HepG2 (cell line): ENCODE results near the gene FGF14. TPM values are rescaled to one million over a fixed set of nuclear protein-coding genes. Genes with fewer than 3 reads are reported as not detected.

ENCODE experiments used
- ATAC-seq: fragments of 200-7000 bp; cut with Tn5 transposase; 3 replicates; pipeline ENCODE4 v1.9.1; 2020; ENCODE audit warnings: mild to moderate bottlenecking, moderate library complexity
- BruUV-seq: library from RNA; stranded (reverse); fragments of 400-500 nt; replicated peaks from 2 replicates; lab custom pipeline; 2021; lab: Mats Ljungman, UMichigan
- CTCF ChIA-PET: fragments of 300-600 bp; formaldehyde crosslinking; extraction: SDS; loops from one replicate; lab custom pipeline; 2021; ENCODE audit warnings: low total read pairs, inconsistent platforms, low intra/inter-chr PET ratio; lab: Yijun Ruan, JAX
- POLR2A ChIA-PET: fragments of 350-600 bp; sonication (Branson Sonifier 250); formaldehyde crosslinking; loops from one replicate; lab custom pipeline; 2020; ENCODE audit warnings: antibody characterized with exemption, inconsistent platforms; lab: Yijun Ruan, JAX
- DNase-seq: peaks from one replicate; pipeline ENCODE4 v3.0.0-alpha.2; 2015; ENCODE audit warnings: low spot score
- FAIRE-seq: peaks from 3 replicates; lab custom pipeline; 2011; peaks lifted over from hg19 to GRCh38; lab: Jason Lieb, UNC
- H2AFZ ChIP-seq: one replicate; pipeline ENCODE4 v1.6.1; 2011; ENCODE audit warnings: low read length, inconsistent platforms
- H3K27ac ChIP-seq: fragments of 300-600 bp; 3 replicates; pipeline ENCODE4 v1.8.0; 2011; ENCODE audit warnings: mixed run types, mild to moderate bottlenecking, mixed read lengths, low read length, inconsistent platforms; ENCODE audit not compliant: insufficient read depth; ENCODE audit errors: extremely low read length
- H3K27me3 ChIP-seq, 2 experiments: fragments of 200-600 bp in 1 of 2; 2 replicates in 1 of 2; 3 replicates in 1 of 2; pipeline versions ENCODE4 v1.6.0 to v1.8.0; 2011; ENCODE audit warnings: low read length in 2 of 2, mild to moderate bottlenecking in 2 of 2, moderate library complexity in 2 of 2, inconsistent platforms in 1 of 2; ENCODE audit not compliant: insufficient read depth in 2 of 2, control insufficient read depth in 1 of 2
- H3K36me3 ChIP-seq, 2 experiments: fragments of 200-600 bp in 1 of 2; replicated peaks in 1 of 2; 2 replicates in 1 of 2; 3 replicates in 1 of 2; pipeline versions ENCODE4 v1.5.1 to v1.8.0; 2011; ENCODE audit warnings: low read length in 2 of 2, inconsistent platforms in 1 of 2; ENCODE audit not compliant: insufficient read depth in 2 of 2, control insufficient read depth in 1 of 2
- H3K4me1 ChIP-seq: 2 replicates; pipeline ENCODE4 v1.5.1; 2012; ENCODE audit warnings: low read length, inconsistent platforms; ENCODE audit not compliant: insufficient read depth
- H3K4me2 ChIP-seq: 2 replicates; pipeline ENCODE4 v1.6.0; 2011; ENCODE audit warnings: low read depth, low read length, inconsistent platforms
- H3K4me3 ChIP-seq, 3 experiments: fragments of 200-600 bp in 1 of 3; sonication (generic), shearing (Covaris generic) in 1 of 3; replicated peaks in 1 of 3; 2 replicates each; pipeline ENCODE4 v1.5.1; 2011 to 2016; ENCODE audit warnings: low read length in 3 of 3, inconsistent platforms in 2 of 3, low read depth in 2 of 3, mild to moderate bottlenecking in 2 of 3, control low read depth in 1 of 3, mixed read lengths in 1 of 3; ENCODE audit not compliant: insufficient read depth in 1 of 3
- H3K79me2 ChIP-seq: one replicate; pipeline ENCODE4 v1.6.1; 2011; ENCODE audit warnings: low read length, inconsistent platforms; ENCODE audit not compliant: insufficient read depth
- H3K9ac ChIP-seq: 2 replicates; pipeline ENCODE4 v1.6.0; 2011; ENCODE audit warnings: mild to moderate bottlenecking, low read depth, low read length, inconsistent platforms; ENCODE audit not compliant: insufficient read depth
- H3K9me3 ChIP-seq: 2 replicates; pipeline ENCODE4 v1.5.1; 2012; ENCODE audit warnings: mild to moderate bottlenecking, low read length
- H4K20me1 ChIP-seq: 2 replicates; pipeline ENCODE4 v1.6.0; 2011; ENCODE audit warnings: inconsistent platforms, mild to moderate bottlenecking, low read length, moderate library complexity; ENCODE audit not compliant: insufficient read depth
- BCL6 ChIP-seq: IDR thresholded peaks from 2 replicates; pipeline ENCODE4 v1.6.1; 2016; ENCODE audit warnings: missing genetic modification reagents, missing compliant biosample characterization
- CBX2 ChIP-seq, 2 experiments: fragments of 200-600 bp in 1 of 2; sonication (generic); formaldehyde crosslinking in 1 of 2; IDR thresholded peaks; 2 replicates each; pipeline versions ENCODE4 v1.7.0 to v1.8.1; 2018 to 2022; ENCODE audit warnings: low read depth in 2 of 2, low read length in 1 of 2, mild to moderate bottlenecking in 1 of 2, missing genetic modification reagents in 1 of 2
- E2F1 ChIP-seq: sonication (generic); formaldehyde crosslinking; IDR thresholded peaks from 2 replicates; pipeline ENCODE4 v1.5.0; 2020; ENCODE audit warnings: missing genetic modification reagents
- ETV5 ChIP-seq: IDR thresholded peaks from 2 replicates; pipeline ENCODE4 v1.6.1; 2018; ENCODE audit warnings: missing biosample characterization, missing genetic modification reagents, inconsistent platforms, borderline replicate concordance
- GABPA ChIP-seq, 2 experiments: IDR thresholded peaks; 2 replicates each; pipeline ENCODE4 v1.6.1; 2011 to 2016; ENCODE audit warnings: low read depth in 2 of 2, low read length in 1 of 2, missing biosample characterization in 1 of 2, missing genetic modification characterization in 1 of 2
- GABPB1 ChIP-seq: IDR thresholded peaks from 2 replicates; pipeline ENCODE4 v1.6.1; 2016; ENCODE audit warnings: mild to moderate bottlenecking, missing genetic modification reagents, moderate library complexity, missing compliant biosample characterization
- HDAC1 ChIP-seq: sonication (generic); formaldehyde crosslinking; IDR thresholded peaks from 2 replicates; pipeline ENCODE4 v1.5.1; 2020; ENCODE audit warnings: mild to moderate bottlenecking, missing genetic modification reagents
- NAIF1 ChIP-seq: sonication (generic); formaldehyde crosslinking; IDR thresholded peaks from 2 replicates; pipeline ENCODE4 v1.5.0; 2020; ENCODE audit warnings: mild to moderate bottlenecking, missing genetic modification reagents, borderline replicate concordance
- RFX1 ChIP-seq: fragments of 450-650 bp; IDR thresholded peaks from 2 replicates; pipeline ENCODE4 v1.6.1; 2017
- SCMH1 ChIP-seq: sonication (generic); formaldehyde crosslinking; IDR thresholded peaks from 2 replicates; pipeline ENCODE4 v1.9.0; 2021; ENCODE audit warnings: missing genetic modification reagents, mild to moderate bottlenecking, borderline replicate concordance
- ZFP82 ChIP-seq: sonication (generic); formaldehyde crosslinking; IDR thresholded peaks from 2 replicates; pipeline ENCODE4 v1.5.1; 2020; ENCODE audit warnings: mild to moderate bottlenecking, missing genetic modification reagents, borderline replicate concordance
- ZFY ChIP-seq: sonication (generic); formaldehyde crosslinking; IDR thresholded peaks from 2 replicates; pipeline ENCODE4 v1.4.0; 2020; ENCODE audit warnings: missing genetic modification reagents
- ZNF230 ChIP-seq: sonication (generic); formaldehyde crosslinking; IDR thresholded peaks from 2 replicates; pipeline ENCODE4 v1.4.0; 2020; ENCODE audit warnings: mild to moderate bottlenecking, missing genetic modification reagents
- WGBS: methylation state at CpG from one replicate; pipeline ENCODE4 v1.1.6; 2017; ENCODE audit warnings: low lambda C conversion rate; 5-methylcytosine and 5-hydroxymethylcytosine counted together
- in situ Hi-C: cut with HindIII; loops from 2 replicates; pipeline ENCODE4 v1.10.0; 2017; ENCODE audit warnings: low pct_unique_long_range_greater_than_20kb; ENCODE audit not compliant: extremely low pct_ligation_motif_present
- intact Hi-C: fragments of 100-400 bp; cut with micrococcal nuclease; formaldehyde crosslinking; loops from one replicate; pipeline ENCODE4 v1.10.0; 2022; ENCODE audit not compliant: unreplicated experiment
- polyA plus RNA-seq, 8 experiments: library from polyadenylated mRNA; depleted of rRNA in 3 of 8; stranded (reverse) in 7 of 8; unstranded in 1 of 8; fragments of >200 nt; fragmentation: Illumina TruSeq in 4 of 8; extraction: Trizol in 4 of 8; gene quantifications; 2 replicates each; pipeline versions ENCODE4 v1.2.1 to v1.2.3, GENCODE V29; 2011 to 2016; ENCODE audit warnings: low read depth in 4 of 8, missing spikeins in 1 of 8, mixed read lengths in 1 of 8; ENCODE audit not compliant: insufficient read depth in 1 of 8
- total RNA-seq, 5 experiments: library from RNA; depleted of rRNA; stranded (reverse); fragments of >200 nt; fragmentation: Illumina TruSeq; extraction: Trizol; gene quantifications; 2 replicates each; pipeline ENCODE4 v1.2.3, GENCODE V29; 2016; ENCODE audit warnings: low read depth in 1 of 5
- TF ChIP-seq, protein P1 (sequence below): sonication (generic); formaldehyde crosslinking; IDR thresholded peaks from 2 replicates; pipeline ENCODE4 v1.4.0; 2020; ENCODE audit warnings: mild to moderate bottlenecking, missing genetic modification reagents
- TF ChIP-seq, protein P2 (sequence below): sonication (generic); formaldehyde crosslinking; IDR thresholded peaks from 2 replicates; pipeline ENCODE4 v1.5.1; 2020; ENCODE audit warnings: mild to moderate bottlenecking, missing genetic modification reagents, moderate library complexity
- TF ChIP-seq, protein P3 (sequence below): sonication (generic); formaldehyde crosslinking; IDR thresholded peaks from 2 replicates; pipeline ENCODE4 v1.4.0; 2020; ENCODE audit warnings: missing genetic modification reagents

The FGF14 gene
- total and polyA plus RNA-seq, 2 of the 13 experiments (the other 11 are each of a cell fraction or from before 2014, with no cell fraction given): not detected

- Histone ChIP-seq H3K36me3 (no peaks in the 10 kb centered on the region), H3K4me1 (no peaks in the 10 kb centered on the region), H3K27ac (no peak overlapping the region), H4K20me1 (no peaks in the 10 kb centered on the region), H3K9me3 (no peaks in the 10 kb centered on the region), H3K4me2 (peak overlapping the region; percentile 41; the same call in 1 of the 2 replicates), H3K27me3 (peaks cover 0 to 21% of the 10 kb centered on the region in 2 experiments; a peak in 3 of 5 replicates), H3K9ac (no peak overlapping the region), H3K4me3 (no peak overlapping the region; a peak in 2 of 6 replicates), H2AFZ (no peak overlapping the region), H3K79me2 (no peaks in the 10 kb centered on the region)
- ATAC-seq (peak; percentile 54), DNase-seq (no peak), FAIRE-seq (no peak)
- ChIA-PET CTCF (no interaction called here), POLR2A (no interaction called here)
- no TSS peak for BruUV-seq
- intact Hi-C loops: no loop called here
- 36% methylated on average over 23 of the region's 72 CpGs for WGBS
- in situ Hi-C loops: no loop called here
- TF ChIP-seq ZFY (no peak), NAIF1 (CRISPR knock-in tag) (no peak), SCMH1 (CRISPR knock-in tag) (no peak), CBX2 (IDR thresholded peaks at IDR 0.05; ENCODE audit: low read depth, low read length) (no peak), CBX2 (CRISPR knock-in tag; IDR thresholded peaks at IDR 0.05; ENCODE audit: low read depth) (no peak), ETV5 (CRISPR knock-in tag) (no peak), ZNF230 (no peak), E2F1 (CRISPR knock-in tag) (peak; percentile 41; the same call in 1 of the 2 replicates), RFX1 (peak; percentile 48), BCL6 (no peak), GABPB1 (CRISPR knock-in tag) (peak; percentile 78), HDAC1 (no peak), GABPA (IDR thresholded peaks at IDR 0.05; ENCODE audit: low read depth, low read length) (no peak; the same call in 1 of the 2 replicates), GABPA (CRISPR knock-in tag; IDR thresholded peaks at IDR 0.05; ENCODE audit: low read depth) (peak; percentile 63; the same call in 1 of the 2 replicates), ZFP82 (CRISPR knock-in tag) (no peak)
- TF ChIP-seq, protein P1, sequence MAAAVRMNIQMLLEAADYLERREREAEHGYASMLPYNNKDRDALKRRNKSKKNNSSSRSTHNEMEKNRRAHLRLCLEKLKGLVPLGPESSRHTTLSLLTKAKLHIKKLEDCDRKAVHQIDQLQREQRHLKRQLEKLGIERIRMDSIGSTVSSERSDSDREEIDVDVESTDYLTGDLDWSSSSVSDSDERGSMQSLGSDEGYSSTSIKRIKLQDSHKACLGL (CRISPR knock-in tag): no peak
- TF ChIP-seq, protein P2, sequence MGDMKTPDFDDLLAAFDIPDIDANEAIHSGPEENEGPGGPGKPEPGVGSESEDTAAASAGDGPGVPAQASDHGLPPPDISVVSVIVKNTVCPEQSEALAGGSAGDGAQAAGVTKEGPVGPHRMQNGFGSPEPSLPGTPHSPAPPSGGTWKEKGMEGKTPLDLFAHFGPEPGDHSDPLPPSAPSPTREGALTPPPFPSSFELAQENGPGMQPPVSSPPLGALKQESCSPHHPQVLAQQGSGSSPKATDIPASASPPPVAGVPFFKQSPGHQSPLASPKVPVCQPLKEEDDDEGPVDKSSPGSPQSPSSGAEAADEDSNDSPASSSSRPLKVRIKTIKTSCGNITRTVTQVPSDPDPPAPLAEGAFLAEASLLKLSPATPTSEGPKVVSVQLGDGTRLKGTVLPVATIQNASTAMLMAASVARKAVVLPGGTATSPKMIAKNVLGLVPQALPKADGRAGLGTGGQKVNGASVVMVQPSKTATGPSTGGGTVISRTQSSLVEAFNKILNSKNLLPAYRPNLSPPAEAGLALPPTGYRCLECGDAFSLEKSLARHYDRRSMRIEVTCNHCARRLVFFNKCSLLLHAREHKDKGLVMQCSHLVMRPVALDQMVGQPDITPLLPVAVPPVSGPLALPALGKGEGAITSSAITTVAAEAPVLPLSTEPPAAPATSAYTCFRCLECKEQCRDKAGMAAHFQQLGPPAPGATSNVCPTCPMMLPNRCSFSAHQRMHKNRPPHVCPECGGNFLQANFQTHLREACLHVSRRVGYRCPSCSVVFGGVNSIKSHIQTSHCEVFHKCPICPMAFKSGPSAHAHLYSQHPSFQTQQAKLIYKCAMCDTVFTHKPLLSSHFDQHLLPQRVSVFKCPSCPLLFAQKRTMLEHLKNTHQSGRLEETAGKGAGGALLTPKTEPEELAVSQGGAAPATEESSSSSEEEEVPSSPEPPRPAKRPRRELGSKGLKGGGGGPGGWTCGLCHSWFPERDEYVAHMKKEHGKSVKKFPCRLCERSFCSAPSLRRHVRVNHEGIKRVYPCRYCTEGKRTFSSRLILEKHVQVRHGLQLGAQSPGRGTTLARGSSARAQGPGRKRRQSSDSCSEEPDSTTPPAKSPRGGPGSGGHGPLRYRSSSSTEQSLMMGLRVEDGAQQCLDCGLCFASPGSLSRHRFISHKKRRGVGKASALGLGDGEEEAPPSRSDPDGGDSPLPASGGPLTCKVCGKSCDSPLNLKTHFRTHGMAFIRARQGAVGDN (CRISPR knock-in tag): peak; percentile 28; the same call in 1 of the 2 replicates
- TF ChIP-seq, protein P3, sequence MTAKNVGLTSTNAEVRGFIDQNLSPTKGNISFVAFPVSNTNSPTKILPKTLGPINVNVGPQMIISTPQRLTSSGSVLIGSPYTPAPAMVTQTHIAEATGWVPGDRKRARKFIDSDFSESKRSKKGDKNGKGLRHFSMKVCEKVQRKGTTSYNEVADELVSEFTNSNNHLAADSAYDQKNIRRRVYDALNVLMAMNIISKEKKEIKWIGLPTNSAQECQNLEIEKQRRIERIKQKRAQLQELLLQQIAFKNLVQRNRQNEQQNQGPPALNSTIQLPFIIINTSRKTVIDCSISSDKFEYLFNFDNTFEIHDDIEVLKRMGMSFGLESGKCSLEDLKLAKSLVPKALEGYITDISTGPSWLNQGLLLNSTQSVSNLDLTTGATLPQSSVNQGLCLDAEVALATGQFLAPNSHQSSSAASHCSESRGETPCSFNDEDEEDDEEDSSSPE: 0 out of 2 replicates have a peak, but pooled peaks have one; percentile 15
These were observed 7.4 kb downstream of the FGF14 start for GRCh38 chr13:102394158-102395053.
